ENCODE data around the gene FBXO22.
"Not testable (repeated sequence)": the region's sequence is repeated elsewhere in the genome, so short reads cannot be mapped to it uniquely, and the experiment has no call there.

Gene FBXO22

DNA sequence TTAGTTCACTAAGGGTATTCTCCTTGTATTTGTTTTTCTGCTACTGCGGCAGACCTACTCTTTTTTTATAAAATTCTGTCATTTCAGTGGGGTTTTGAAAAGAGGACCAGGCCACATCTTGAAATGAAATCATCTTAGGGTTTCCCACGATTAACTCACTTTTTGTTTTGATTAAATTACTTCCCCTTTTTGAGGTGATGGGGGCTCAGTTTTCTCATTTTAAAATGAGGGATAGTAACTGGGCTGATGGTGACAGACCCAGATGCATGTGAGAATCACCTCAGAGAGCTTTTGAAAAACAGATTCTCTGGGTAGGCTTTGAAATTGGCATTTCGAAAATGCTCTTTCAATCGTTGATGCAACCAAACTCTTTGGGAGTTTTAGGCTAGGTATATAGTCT lies 36.2 kb upstream of the FBXO22 start:
- no peaks in the 10 kb centered on the region; the same call in 1 of the 2 replicates for H3K79me2 ChIP-seq (ENCODE audit: insufficient read depth, low read length)
- H4K20me1 ChIP-seq (ENCODE audit: low read depth, low read length): no peaks in the 10 kb centered on the region; the same call in 1 of the 2 replicates
- no peak overlapping the region for H3K27ac ChIP-seq (ENCODE audit: low read depth, low read length)

GRCh38 chr15:75868019-75868418 lies 35.7 kb upstream of the FBXO22 start:
- Histone ChIP-seq H3K9me3 (ENCODE audit: insufficient read depth, low read length) (no peaks in the 10 kb centered on the region), H3K36me3 (ENCODE audit: low read length) (no peaks in the 10 kb centered on the region), H4K20me1 (ENCODE audit: low read depth, low read length) (no peaks in the 10 kb centered on the region; the same call in 1 of the 2 replicates), H3K79me2 (ENCODE audit: insufficient read depth, low read length) (no peaks in the 10 kb centered on the region; the same call in 1 of the 2 replicates), H2AFZ (ENCODE audit: low read depth, low read length, severe bottlenecking) (no peak overlapping the region), H3K4me3 (ENCODE audit: insufficient read depth, low read length, poor library complexity, severe bottlenecking) (no peak overlapping the region), H3K27me3 (ENCODE audit: low read length) (no peaks in the 10 kb centered on the region), H3K4me2 (ENCODE audit: low read depth, low read length, poor library complexity, severe bottlenecking) (no peak overlapping the region), H3K9ac (ENCODE audit: low read length) (no peak overlapping the region), H3K9me2 (replicated peaks; ENCODE audit: insufficient read depth, low read length) (no peaks in the 10 kb centered on the region), H3F3A (ENCODE audit: insufficient read depth) (no peaks in the 10 kb centered on the region; the same call in 1 of the 2 replicates), H3K27ac (ENCODE audit: low read depth, low read length) (no peak overlapping the region)
- no peak for TF ChIP-seq EZH2phosphoT487 (conservative IDR thresholded peaks at IDR 0.05; ENCODE audit: low read length)
- TF ChIP-seq, protein P1, sequence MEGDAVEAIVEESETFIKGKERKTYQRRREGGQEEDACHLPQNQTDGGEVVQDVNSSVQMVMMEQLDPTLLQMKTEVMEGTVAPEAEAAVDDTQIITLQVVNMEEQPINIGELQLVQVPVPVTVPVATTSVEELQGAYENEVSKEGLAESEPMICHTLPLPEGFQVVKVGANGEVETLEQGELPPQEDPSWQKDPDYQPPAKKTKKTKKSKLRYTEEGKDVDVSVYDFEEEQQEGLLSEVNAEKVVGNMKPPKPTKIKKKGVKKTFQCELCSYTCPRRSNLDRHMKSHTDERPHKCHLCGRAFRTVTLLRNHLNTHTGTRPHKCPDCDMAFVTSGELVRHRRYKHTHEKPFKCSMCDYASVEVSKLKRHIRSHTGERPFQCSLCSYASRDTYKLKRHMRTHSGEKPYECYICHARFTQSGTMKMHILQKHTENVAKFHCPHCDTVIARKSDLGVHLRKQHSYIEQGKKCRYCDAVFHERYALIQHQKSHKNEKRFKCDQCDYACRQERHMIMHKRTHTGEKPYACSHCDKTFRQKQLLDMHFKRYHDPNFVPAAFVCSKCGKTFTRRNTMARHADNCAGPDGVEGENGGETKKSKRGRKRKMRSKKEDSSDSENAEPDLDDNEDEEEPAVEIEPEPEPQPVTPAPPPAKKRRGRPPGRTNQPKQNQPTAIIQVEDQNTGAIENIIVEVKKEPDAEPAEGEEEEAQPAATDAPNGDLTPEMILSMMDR (IDR thresholded peaks at IDR 0.05; ENCODE audit: insufficient read depth, low read length, poor library complexity, severe bottlenecking): no peak

More for the DNA sequence above, 36.2 kb upstream of the FBXO22 start:
- no peak overlapping the region for H2AFZ ChIP-seq (ENCODE audit: low read depth, low read length, severe bottlenecking)
- H3K36me3 ChIP-seq (ENCODE audit: low read length): no peaks in the 10 kb centered on the region
- H3F3A ChIP-seq (ENCODE audit: insufficient read depth): no peaks in the 10 kb centered on the region; the same call in 1 of the 2 replicates
- H3K27me3 ChIP-seq (ENCODE audit: low read length): no peaks in the 10 kb centered on the region
- peak overlapping the region; percentile 18 for H3K4me2 ChIP-seq (ENCODE audit: low read depth, low read length, poor library complexity, severe bottlenecking)
- no peaks in the 10 kb centered on the region for H3K9me2 ChIP-seq (replicated peaks; ENCODE audit: insufficient read depth, low read length)
- no peaks in the 10 kb centered on the region for H3K9me3 ChIP-seq (ENCODE audit: insufficient read depth, low read length)
- TF ChIP-seq, protein P1 (IDR thresholded peaks at IDR 0.05; ENCODE audit: insufficient read depth, low read length, poor library complexity, severe bottlenecking): no peak
- no peak for TF ChIP-seq EZH2phosphoT487 (conservative IDR thresholded peaks at IDR 0.05; ENCODE audit: low read length)
- no peak overlapping the region for H3K9ac ChIP-seq (ENCODE audit: low read length)
- no peak overlapping the region for H3K4me3 ChIP-seq (ENCODE audit: insufficient read depth, low read length, poor library complexity, severe bottlenecking)

DNA sequence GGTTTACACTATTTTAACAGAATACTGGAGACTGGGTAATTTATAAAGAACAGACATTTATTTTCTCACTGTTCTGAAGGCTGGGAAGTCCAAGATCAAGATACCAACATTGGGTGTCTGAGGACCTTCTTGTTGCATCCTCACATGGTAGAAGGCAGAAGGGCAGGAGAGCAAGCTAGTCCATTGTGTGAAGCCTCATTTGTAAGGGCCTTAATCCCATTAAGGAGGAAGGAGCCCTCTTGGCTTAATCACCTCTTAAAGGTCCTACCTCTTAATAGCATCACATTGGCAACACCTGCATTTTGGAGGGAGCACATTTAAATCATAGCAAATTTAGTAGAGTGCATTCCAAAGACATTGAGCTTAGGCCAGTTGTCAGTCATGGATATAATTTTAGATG lies 34.2 kb upstream of the FBXO22 start:
- Histone ChIP-seq H3K4me2 (ENCODE audit: low read depth, low read length, poor library complexity, severe bottlenecking) (peak overlapping the region; percentile 7), H2AFZ (ENCODE audit: low read depth, low read length, severe bottlenecking) (no peak overlapping the region), H3K36me3 (ENCODE audit: low read length) (peaks cover 5% of the 10 kb centered on the region; the same call in 1 of the 2 replicates), H3F3A (ENCODE audit: insufficient read depth) (no peaks in the 10 kb centered on the region; the same call in 1 of the 2 replicates), H3K9me3 (ENCODE audit: insufficient read depth, low read length) (no peaks in the 10 kb centered on the region), H3K4me3 (ENCODE audit: insufficient read depth, low read length, poor library complexity, severe bottlenecking) (no peak overlapping the region), H3K27ac (ENCODE audit: low read depth, low read length) (no peak overlapping the region), H3K79me2 (ENCODE audit: insufficient read depth, low read length) (no peaks in the 10 kb centered on the region; the same call in 1 of the 2 replicates), H3K9me2 (replicated peaks; ENCODE audit: insufficient read depth, low read length) (no peaks in the 10 kb centered on the region), H3K9ac (ENCODE audit: low read length) (no peak overlapping the region), H3K27me3 (ENCODE audit: low read length) (no peaks in the 10 kb centered on the region), H4K20me1 (ENCODE audit: low read depth, low read length) (no peaks in the 10 kb centered on the region; the same call in 1 of the 2 replicates)
- TF ChIP-seq, protein P1 (IDR thresholded peaks at IDR 0.05; ENCODE audit: insufficient read depth, low read length, poor library complexity, severe bottlenecking): no peak
- TF ChIP-seq EZH2phosphoT487 (conservative IDR thresholded peaks at IDR 0.05; ENCODE audit: low read length): no peak

DNA sequence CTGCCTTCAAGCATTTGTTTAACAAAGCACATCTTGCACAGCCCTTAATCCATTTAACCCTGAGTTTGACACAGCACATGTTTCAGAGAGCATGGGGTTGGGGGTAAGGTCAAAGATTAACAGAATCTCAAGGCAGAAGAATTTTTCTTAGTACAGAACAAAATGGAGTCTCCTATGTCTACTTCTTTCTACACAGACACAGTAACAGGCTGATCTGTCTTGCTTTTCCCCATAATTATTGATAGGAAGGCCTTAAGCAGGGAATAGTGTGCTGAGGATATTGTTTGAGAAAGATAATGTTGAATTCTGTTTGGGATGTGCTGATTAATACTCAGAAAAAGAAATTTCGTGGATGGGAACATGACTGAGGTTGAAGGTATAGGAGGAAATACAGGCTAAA lies 32.1 kb upstream of the FBXO22 start:
- H3K4me2 ChIP-seq (ENCODE audit: low read depth, low read length, poor library complexity, severe bottlenecking); H3K9me2 ChIP-seq (replicated peaks; ENCODE audit: insufficient read depth, low read length); H3K79me2 ChIP-seq (ENCODE audit: insufficient read depth, low read length); H3K9me3 ChIP-seq (ENCODE audit: insufficient read depth, low read length); H2AFZ ChIP-seq (ENCODE audit: low read depth, low read length, severe bottlenecking); H3K27me3 ChIP-seq (ENCODE audit: low read length); H3K4me3 ChIP-seq (ENCODE audit: insufficient read depth, low read length, poor library complexity, severe bottlenecking); H4K20me1 ChIP-seq (ENCODE audit: low read depth, low read length); H3F3A ChIP-seq (ENCODE audit: insufficient read depth); H3K9ac ChIP-seq (ENCODE audit: low read length); H3K27ac ChIP-seq (ENCODE audit: low read depth, low read length): not testable (repeated sequence)
- H3K36me3 ChIP-seq (ENCODE audit: low read length): peaks cover 10% of the 10 kb centered on the region; the same call in 1 of the 2 replicates
